GM23248 (cell line): ENCODE results near the gene SNHG17. TPM values are rescaled to one million over a fixed set of nuclear protein-coding genes. Genes with fewer than 3 reads are reported as not detected.
"Not testable (repeated sequence)": the region's sequence is repeated elsewhere in the genome, so short reads cannot be mapped to it uniquely, and the experiment has no call there.

Experiments
- DNase-seq: peaks from one replicate; pipeline ENCODE4 v3.0.0-alpha.2; 2015
- H2AFZ ChIP-seq: fragments of 200-600 bp; sonication (generic); 2 replicates; pipeline ENCODE4 v1.6.1; 2016; ENCODE audit warnings: antibody characterized with exemption
- H3F3A ChIP-seq: fragments of 200-600 bp; sonication (generic); 2 replicates; pipeline ENCODE4 v1.6.1; 2016; ENCODE audit warnings: mild to moderate bottlenecking, antibody characterized with exemption, mixed run types; ENCODE audit not compliant: insufficient read depth
- H3K27ac ChIP-seq: fragments of 200-600 bp; sonication (generic); 2 replicates; pipeline ENCODE4 v1.5.1; 2016; ENCODE audit warnings: mild to moderate bottlenecking
- H3K27me3 ChIP-seq: fragments of 200-600 bp; sonication (generic); replicated peaks from 2 replicates; pipeline ENCODE4 v1.6.1; 2016; ENCODE audit warnings: mild to moderate bottlenecking; ENCODE audit not compliant: insufficient read depth
- H3K36me3 ChIP-seq: fragments of 200-600 bp; sonication (generic); 2 replicates; pipeline ENCODE4 v1.6.1; 2016; ENCODE audit warnings: low read depth, mild to moderate bottlenecking
- H3K4me1 ChIP-seq: fragments of 200-600 bp; sonication (generic); 2 replicates; pipeline ENCODE4 v1.6.1; 2016; ENCODE audit warnings: mild to moderate bottlenecking; ENCODE audit not compliant: insufficient read depth
- H3K4me2 ChIP-seq: fragments of 200-600 bp; sonication (generic); one replicate; pipeline ENCODE4 v1.6.1; 2016; ENCODE audit warnings: mild to moderate bottlenecking; ENCODE audit not compliant: unreplicated experiment
- H3K4me3 ChIP-seq: fragments of 200-600 bp; sonication (generic); 2 replicates; pipeline ENCODE4 v1.5.1; 2016; ENCODE audit warnings: mild to moderate bottlenecking
- H3K79me2 ChIP-seq: fragments of 200-600 bp; sonication (generic); 2 replicates; pipeline ENCODE4 v1.6.1; 2016; ENCODE audit warnings: mild to moderate bottlenecking; ENCODE audit not compliant: insufficient read depth
- H3K9ac ChIP-seq: fragments of 200-600 bp; sonication (generic); 2 replicates; pipeline ENCODE4 v1.6.1; 2016; ENCODE audit warnings: mild to moderate bottlenecking
- H3K9me2 ChIP-seq: fragments of 200-600 bp; sonication (generic); 2 replicates; pipeline ENCODE4 v1.6.1; 2016; ENCODE audit warnings: mixed run types, mild to moderate bottlenecking, moderate library complexity; ENCODE audit not compliant: insufficient read depth
- H3K9me3 ChIP-seq: fragments of 200-600 bp; sonication (generic); one replicate; pipeline ENCODE4 v1.6.1; 2017; ENCODE audit warnings: low read depth
- H4K20me1 ChIP-seq: fragments of 200-600 bp; sonication (generic); 2 replicates; pipeline ENCODE4 v1.6.0; 2016; ENCODE audit not compliant: insufficient read depth
- EZH2 ChIP-seq: fragments of 200-600 bp; sonication (generic); IDR thresholded peaks from 2 replicates; pipeline ENCODE4 v1.6.1; 2018; ENCODE audit warnings: antibody characterized with exemption, mild to moderate bottlenecking; ENCODE audit not compliant: insufficient read depth, poor library complexity, severe bottlenecking
- EZH2phosphoT487 ChIP-seq: fragments of 200-600 bp; sonication (generic); IDR thresholded peaks from 2 replicates; pipeline ENCODE4 v1.6.1; 2018; ENCODE audit warnings: antibody characterized with exemption, moderate library complexity, mild to moderate bottlenecking, low read depth; ENCODE audit not compliant: insufficient read depth
- WGBS, 2 experiments: methylation state at CpG; one replicate each; pipeline ENCODE4 v1.1.6; 2015 to 2017; ENCODE audit warnings: low lambda C conversion rate in 2 of 2, low coverage in 1 of 2; ENCODE audit errors: missing lambda C conversion rate in 2 of 2; 5-methylcytosine and 5-hydroxymethylcytosine counted together
- in situ Hi-C: fragments of 300-500 bp; cut with MboI; formaldehyde crosslinking; loops from 2 replicates; pipeline ENCODE4 v1.15.0; 2020
- polyA plus RNA-seq: library from polyadenylated mRNA; unstranded; fragments of >200 nt; fragmentation: Nextera tagmentation; extraction: Ambion mirVana; gene quantifications from 2 replicates; pipeline ENCODE4 v1.2.1, GENCODE V29; 2016
- total RNA-seq: library from RNA; depleted of rRNA; stranded (reverse); fragments of >200 nt; shearing (Covaris generic); gene quantifications from 2 replicates; pipeline ENCODE4 v1.2.3, GENCODE V29; 2014

SNHG17 gene
- total and polyA plus RNA-seq, 2 experiments from 2014 or later, result 15.2 to 28.0 TPM

GRCh38 chr20:38466171-38466570 is 31.0 kb upstream of the SNHG17 start:
- Histone ChIP-seq H3K79me2 (no peaks in the 10 kb centered on the region), H4K20me1 (no peaks in the 10 kb centered on the region), H3F3A (no peaks in the 10 kb centered on the region), H3K27ac (no peak overlapping the region), H3K4me2 (no peak overlapping the region), H3K9me3 (no peaks in the 10 kb centered on the region), H3K9me2 (no peaks in the 10 kb centered on the region), H2AFZ (no peak overlapping the region), H3K4me3 (no peak overlapping the region), H3K36me3 (no peaks in the 10 kb centered on the region), H3K27me3 (no peaks in the 10 kb centered on the region), H3K9ac (no peak overlapping the region), H3K4me1 (no peaks in the 10 kb centered on the region)
- no peak for TF ChIP-seq EZH2
- DNase-seq, result no peak
- WGBS, 2 experiments, result 45 to 52% methylated on average over 2 of the region's 2 CpGs
- in situ Hi-C loops, result no loop called here

GRCh38 chr20:38461569-38461968 is 26.4 kb upstream of the SNHG17 start:
- H3K27me3 ChIP-seq, H3K4me2 ChIP-seq, H3K4me1 ChIP-seq, H3K9ac ChIP-seq, DNase-seq, H2AFZ ChIP-seq, H4K20me1 ChIP-seq, H3K79me2 ChIP-seq, H3K4me3 ChIP-seq, H3K9me3 ChIP-seq, H3F3A ChIP-seq, H3K36me3 ChIP-seq, in situ Hi-C loops, H3K27ac ChIP-seq, H3K9me2 ChIP-seq: not testable (repeated sequence)
- WGBS, 2 experiments, result 91 to 93% methylated on average over 16 to 23 of the region's 30 CpGs

GRCh38 chr20:38461167-38461566 is 26.0 kb upstream of the SNHG17 start:
- 88% methylated on average over 23 of the region's 33 CpGs; no CpG with 5 or more reads in 1 of the 2 experiments for WGBS, 2 experiments
- H3K27ac ChIP-seq, H3K79me2 ChIP-seq, H3F3A ChIP-seq, H3K4me3 ChIP-seq, in situ Hi-C loops, H3K9me2 ChIP-seq, H3K4me1 ChIP-seq, H3K36me3 ChIP-seq, H3K9me3 ChIP-seq, H3K9ac ChIP-seq, H3K4me2 ChIP-seq, H2AFZ ChIP-seq, H4K20me1 ChIP-seq, DNase-seq, H3K27me3 ChIP-seq: not testable (repeated sequence)

GRCh38 chr20:38460631-38461030 is 25.5 kb upstream of the SNHG17 start:
- 90 to 100% methylated on average over 1 of the region's 2 CpGs for WGBS, 2 experiments
- H3K27ac ChIP-seq, H3K4me2 ChIP-seq, in situ Hi-C loops, H3K9me2 ChIP-seq, H3F3A ChIP-seq, H3K4me1 ChIP-seq, H3K27me3 ChIP-seq, H3K9ac ChIP-seq, H3K36me3 ChIP-seq, H2AFZ ChIP-seq, H3K4me3 ChIP-seq, H3K9me3 ChIP-seq, H4K20me1 ChIP-seq, DNase-seq, H3K79me2 ChIP-seq: not testable (repeated sequence)

GRCh38 chr20:38460040-38460623 is 25.0 kb upstream of the SNHG17 start:
- H3K27ac ChIP-seq, result no peak overlapping the region
- H3K4me1 ChIP-seq, result no peaks in the 10 kb centered on the region
- TF ChIP-seq EZH2, result no peak
- TF ChIP-seq EZH2phosphoT487, result no peak
- H2AFZ ChIP-seq, result no peak overlapping the region
- H3K4me2 ChIP-seq, result no peak overlapping the region
- 40 to 41% methylated on average over 5 of the region's 5 CpGs for WGBS, 2 experiments
- peaks cover 4% of the 10 kb centered on the region; the same call in 1 of the 2 replicates for H3F3A ChIP-seq
- H3K9me3 ChIP-seq, result no peaks in the 10 kb centered on the region
- no peaks in the 10 kb centered on the region for H3K27me3 ChIP-seq
- H3K36me3 ChIP-seq, result no peaks in the 10 kb centered on the region
- in situ Hi-C loops, result no loop called here
- H3K9ac ChIP-seq, result no peak overlapping the region
- no peak overlapping the region for H3K4me3 ChIP-seq
- H3K9me2 ChIP-seq, result no peaks in the 10 kb centered on the region
- H4K20me1 ChIP-seq, result no peaks in the 10 kb centered on the region
- DNase-seq, result peak; percentile 60
- H3K79me2 ChIP-seq, result no peaks in the 10 kb centered on the region
